Measurements from ENCODE around the gene B4GALT5.

Gene B4GALT5

DNA sequence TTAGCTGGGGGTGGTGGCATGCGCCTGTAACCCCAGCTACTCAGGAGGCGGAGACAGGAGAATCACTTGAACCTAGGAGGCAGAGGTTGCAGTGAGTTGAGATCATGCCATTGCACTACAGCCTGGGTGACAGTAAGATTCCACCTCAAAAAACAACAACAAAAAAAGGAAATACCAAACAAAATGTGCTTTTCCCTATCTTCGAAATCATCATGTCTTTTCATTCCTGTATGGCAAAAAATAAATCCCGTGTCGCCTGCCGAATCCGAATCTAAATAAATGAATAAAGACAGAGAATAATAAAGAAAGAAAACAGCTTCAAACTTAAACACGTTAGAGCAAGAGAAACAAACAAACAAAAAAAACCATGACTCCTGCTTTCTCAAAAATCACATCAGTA is 11.8 kb downstream of the B4GALT5 start:
- TF ChIP-seq FOXP2 (optimal IDR thresholded peaks at IDR 0.05; ENCODE audit: borderline replicate concordance, extremely low read depth, extremely low read length, insufficient read depth) (no peak), POLR2AphosphoS5 (IDR thresholded peaks at IDR 0.05; ENCODE audit: low read depth, low read length) (no peak), TAF1 (IDR thresholded peaks at IDR 0.05; ENCODE audit: borderline replicate concordance, insufficient read depth, low read length) (no peak), SIN3A (IDR thresholded peaks at IDR 0.05; ENCODE audit: borderline replicate concordance, insufficient read depth, low read length) (no peak)
- TF ChIP-seq, protein P1, sequence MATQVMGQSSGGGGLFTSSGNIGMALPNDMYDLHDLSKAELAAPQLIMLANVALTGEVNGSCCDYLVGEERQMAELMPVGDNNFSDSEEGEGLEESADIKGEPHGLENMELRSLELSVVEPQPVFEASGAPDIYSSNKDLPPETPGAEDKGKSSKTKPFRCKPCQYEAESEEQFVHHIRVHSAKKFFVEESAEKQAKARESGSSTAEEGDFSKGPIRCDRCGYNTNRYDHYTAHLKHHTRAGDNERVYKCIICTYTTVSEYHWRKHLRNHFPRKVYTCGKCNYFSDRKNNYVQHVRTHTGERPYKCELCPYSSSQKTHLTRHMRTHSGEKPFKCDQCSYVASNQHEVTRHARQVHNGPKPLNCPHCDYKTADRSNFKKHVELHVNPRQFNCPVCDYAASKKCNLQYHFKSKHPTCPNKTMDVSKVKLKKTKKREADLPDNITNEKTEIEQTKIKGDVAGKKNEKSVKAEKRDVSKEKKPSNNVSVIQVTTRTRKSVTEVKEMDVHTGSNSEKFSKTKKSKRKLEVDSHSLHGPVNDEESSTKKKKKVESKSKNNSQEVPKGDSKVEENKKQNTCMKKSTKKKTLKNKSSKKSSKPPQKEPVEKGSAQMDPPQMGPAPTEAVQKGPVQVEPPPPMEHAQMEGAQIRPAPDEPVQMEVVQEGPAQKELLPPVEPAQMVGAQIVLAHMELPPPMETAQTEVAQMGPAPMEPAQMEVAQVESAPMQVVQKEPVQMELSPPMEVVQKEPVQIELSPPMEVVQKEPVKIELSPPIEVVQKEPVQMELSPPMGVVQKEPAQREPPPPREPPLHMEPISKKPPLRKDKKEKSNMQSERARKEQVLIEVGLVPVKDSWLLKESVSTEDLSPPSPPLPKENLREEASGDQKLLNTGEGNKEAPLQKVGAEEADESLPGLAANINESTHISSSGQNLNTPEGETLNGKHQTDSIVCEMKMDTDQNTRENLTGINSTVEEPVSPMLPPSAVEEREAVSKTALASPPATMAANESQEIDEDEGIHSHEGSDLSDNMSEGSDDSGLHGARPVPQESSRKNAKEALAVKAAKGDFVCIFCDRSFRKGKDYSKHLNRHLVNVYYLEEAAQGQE (IDR thresholded peaks at IDR 0.05; ENCODE audit: insufficient read depth in 1 of 2, low read depth in 2 of 2, low read length in 2 of 2) = no peak

DNA sequence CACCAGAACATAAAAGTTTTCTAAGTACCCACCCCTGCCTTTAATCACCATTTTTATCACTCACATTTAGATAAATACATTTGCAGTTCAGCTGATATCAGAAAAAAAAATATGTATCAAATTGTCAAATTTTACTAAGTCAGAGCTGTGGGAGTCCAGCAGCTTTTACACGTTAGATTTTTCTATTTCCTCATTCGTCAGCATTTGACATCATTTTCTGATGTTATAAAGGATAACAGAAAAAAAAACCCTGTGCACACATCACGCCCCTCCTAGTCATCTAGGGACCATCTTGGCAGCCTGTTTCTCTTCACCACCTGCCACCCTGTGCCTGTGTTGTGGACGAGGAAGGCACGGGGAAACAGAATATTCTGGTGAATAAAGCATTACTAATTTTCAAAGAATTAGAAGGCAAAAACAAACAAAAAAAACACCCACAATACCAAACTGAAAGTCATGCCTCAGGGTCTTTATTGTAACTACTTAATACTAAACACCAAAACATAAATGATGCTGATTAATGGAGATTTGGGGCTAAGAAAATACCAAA is 12.4 kb downstream of the B4GALT5 start:
- TF ChIP-seq SIN3A (IDR thresholded peaks at IDR 0.05; ENCODE audit: borderline replicate concordance, insufficient read depth, low read length) (no peak), POLR2AphosphoS5 (IDR thresholded peaks at IDR 0.05; ENCODE audit: low read depth, low read length) (no peak), FOXP2 (optimal IDR thresholded peaks at IDR 0.05; ENCODE audit: borderline replicate concordance, extremely low read depth, extremely low read length, insufficient read depth) (no peak), TAF1 (IDR thresholded peaks at IDR 0.05; ENCODE audit: borderline replicate concordance, insufficient read depth, low read length) (no peak)
- TF ChIP-seq, protein P1 (IDR thresholded peaks at IDR 0.05; ENCODE audit: insufficient read depth in 1 of 2, low read depth in 2 of 2, low read length in 2 of 2) = no peak

DNA sequence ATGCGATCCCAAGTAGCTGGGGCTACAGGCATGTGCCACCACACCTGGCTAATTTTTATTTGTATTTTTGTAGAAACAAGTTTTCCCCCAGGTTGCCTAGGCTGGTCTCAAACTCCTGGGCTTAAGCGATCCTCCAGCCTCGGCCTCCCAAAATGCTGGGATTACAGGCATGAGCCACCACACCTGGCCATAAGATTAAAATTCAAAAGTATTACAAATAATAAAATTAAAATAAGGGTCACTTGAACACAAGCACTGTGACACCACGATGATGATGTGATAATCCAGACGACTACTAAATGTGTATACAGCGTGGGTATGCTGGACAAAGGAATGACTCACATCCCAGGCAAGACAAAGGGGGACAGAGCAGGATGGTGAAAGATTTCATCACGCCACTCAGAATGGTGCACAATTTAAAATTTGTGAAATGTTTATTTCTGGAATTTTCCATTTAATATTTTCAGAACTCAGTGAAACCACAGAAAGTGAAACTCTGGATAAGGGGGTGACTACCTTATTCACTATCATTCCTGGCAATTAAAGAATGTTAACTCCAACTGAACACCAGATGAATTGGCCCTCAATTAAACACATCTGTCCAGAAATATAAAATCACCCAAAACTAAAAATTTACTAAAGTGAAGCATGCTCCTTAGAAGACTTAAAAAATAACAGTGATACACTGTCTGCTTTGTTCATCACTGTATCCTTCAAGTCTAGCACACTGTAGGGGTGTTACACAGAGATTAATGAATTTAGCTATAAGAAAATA is 13.1 kb downstream of the B4GALT5 start:
- TF ChIP-seq, protein P1 (IDR thresholded peaks at IDR 0.05; ENCODE audit: insufficient read depth in 1 of 2, low read depth in 2 of 2, low read length in 2 of 2) = no peak
- no peak for TF ChIP-seq FOXP2 (optimal IDR thresholded peaks at IDR 0.05; ENCODE audit: borderline replicate concordance, extremely low read depth, extremely low read length, insufficient read depth)
- 0 out of 2 replicates have a peak, but pooled peaks have one; percentile 28 for TF ChIP-seq TAF1 (IDR thresholded peaks at IDR 0.05; ENCODE audit: borderline replicate concordance, insufficient read depth, low read length)
- TF ChIP-seq POLR2AphosphoS5 (IDR thresholded peaks at IDR 0.05; ENCODE audit: low read depth, low read length) = 0 out of 2 replicates have a peak, but pooled peaks have one; percentile 17
- TF ChIP-seq SIN3A (IDR thresholded peaks at IDR 0.05; ENCODE audit: borderline replicate concordance, insufficient read depth, low read length) = no peak

DNA sequence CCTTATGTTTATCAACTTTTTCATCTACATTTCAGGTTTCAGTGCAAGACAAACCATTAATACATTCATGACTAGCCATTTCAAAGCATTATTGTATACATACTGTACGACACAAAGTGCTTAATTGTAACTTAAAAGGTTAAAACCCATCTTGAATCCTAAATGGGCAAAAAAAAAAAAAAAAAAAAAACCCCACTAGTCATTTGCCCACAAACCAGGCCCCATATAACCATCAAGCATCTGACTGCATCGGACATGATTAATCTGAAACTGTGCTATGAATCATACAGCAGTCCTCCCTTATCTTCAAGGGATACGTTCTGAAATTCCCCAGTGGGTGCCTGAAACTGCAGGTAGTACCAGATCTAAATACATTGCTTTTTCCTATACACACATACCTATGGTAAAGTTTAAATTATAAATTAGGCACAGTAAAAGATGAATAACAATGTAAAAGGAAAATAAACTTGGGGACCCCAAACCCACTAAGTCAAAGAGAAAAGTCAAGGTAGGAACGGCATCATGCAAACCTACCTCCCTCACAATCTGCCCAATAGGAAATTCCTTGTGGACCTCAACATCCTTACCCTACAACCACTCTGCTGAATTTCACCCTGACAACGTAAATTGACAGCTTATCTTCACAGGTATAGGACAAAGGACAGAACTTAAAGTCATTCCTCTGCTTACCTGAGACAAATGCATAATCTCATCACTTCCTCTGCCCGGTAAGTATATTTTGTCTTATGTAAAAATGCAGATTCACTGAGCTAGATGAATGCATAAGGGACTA is 14.3 kb downstream of the B4GALT5 start:
- TF ChIP-seq POLR2AphosphoS5 (IDR thresholded peaks at IDR 0.05; ENCODE audit: low read depth, low read length) (no peak), FOXP2 (optimal IDR thresholded peaks at IDR 0.05; ENCODE audit: borderline replicate concordance, extremely low read depth, extremely low read length, insufficient read depth) (no peak), SIN3A (IDR thresholded peaks at IDR 0.05; ENCODE audit: borderline replicate concordance, insufficient read depth, low read length) (no peak), TAF1 (IDR thresholded peaks at IDR 0.05; ENCODE audit: borderline replicate concordance, insufficient read depth, low read length) (no peak)
- TF ChIP-seq, protein P1 (IDR thresholded peaks at IDR 0.05; ENCODE audit: insufficient read depth in 1 of 2, low read depth in 2 of 2, low read length in 2 of 2) = no peak

All from PFSK-1 (cell line).